Measurements from ENCODE around the gene KRT25. TPM values are rescaled to one million over a fixed set of nuclear protein-coding genes. Genes with fewer than 3 reads are reported as not detected.

The KRT25 gene
- total and polyA plus RNA-seq, 2 of the 4 experiments (the other 2 are of a cell fraction), result not detected

- Histone ChIP-seq H3K79me1 (ENCODE audit: low read depth in 1 of 2, low read length in 2 of 2) (no peaks in the 10 kb centered on the region), H3K36me3 (ENCODE audit: control insufficient read depth, insufficient read depth, low read length) (no peaks in the 10 kb centered on the region), H3K4me3 (ENCODE audit: insufficient read depth, low read depth, low read length) (no peak overlapping the region), H3K14ac (replicated peaks; ENCODE audit: low read depth, low read length) (no peak overlapping the region), H3K56ac (ENCODE audit: extremely low read depth, insufficient read depth, low read length) (no peak overlapping the region), H2AFZ (replicated peaks; ENCODE audit: low read length, poor library complexity) (no peak overlapping the region), H2BK5ac (ENCODE audit: low read depth, low read length, poor library complexity, severe bottlenecking) (no peak overlapping the region), H3K4ac (ENCODE audit: low read depth, low read length) (no peak overlapping the region), H3K4me2 (ENCODE audit: low read depth, low read length) (no peak overlapping the region), H3K27me3 (ENCODE audit: control insufficient read depth, insufficient read depth, low read length) (peaks cover 7% of the 10 kb centered on the region), H4K91ac (ENCODE audit: insufficient read depth, low read depth, low read length) (no peak overlapping the region), H4K20me1 (ENCODE audit: insufficient read depth, low read length) (no peaks in the 10 kb centered on the region), H3K9ac (ENCODE audit: low read depth, low read length) (no peak overlapping the region), H4K5ac (ENCODE audit: low read depth, low read length) (no peak overlapping the region), H3K9me1 (ENCODE audit: insufficient read depth, low read length) (no peaks in the 10 kb centered on the region), H3K27ac (ENCODE audit: insufficient read depth, low read length) (no peak overlapping the region), H2AK5ac (ENCODE audit: low read depth, low read length) (no peak overlapping the region), H2BK20ac (ENCODE audit: low read depth, low read length) (no peak overlapping the region), H2BK120ac (ENCODE audit: low read depth, low read length) (no peak overlapping the region), H2AK9ac (replicated peaks; ENCODE audit: low read depth, low read length, poor library complexity) (no peak overlapping the region), H3K4me1 (ENCODE audit: control insufficient read depth, insufficient read depth, low read length) (no peaks in the 10 kb centered on the region), H4K8ac (ENCODE audit: low read depth in 2 of 2, low read length in 2 of 2) (no peak overlapping the region), H2BK15ac (ENCODE audit: low read depth, low read length) (no peak overlapping the region), H3K18ac (ENCODE audit: low read depth, low read length) (no peak overlapping the region), H3K9me3 (ENCODE audit: control insufficient read depth, insufficient read depth, low read length) (peaks cover 10% of the 10 kb centered on the region), H3K23ac (ENCODE audit: low read depth, low read length) (no peak overlapping the region)
- ATAC-seq (ENCODE audit: low read depth), result no peak
- DNase-seq, result no peak
- POLR2A ChIA-PET (ENCODE audit: unreplicated experiment), result no interaction called here
- CTCF ChIA-PET, result no interaction called here
- in situ Hi-C loops (cut with MboI; ENCODE audit: low sequenced_read_pairs), result no loop called here
- TF ChIP-seq NFE2L2 (IDR thresholded peaks at IDR 0.05; ENCODE audit: low read depth, low read length), result no peak
- no peak for TF ChIP-seq BHLHE40 (IDR thresholded peaks at IDR 0.05; ENCODE audit: low read depth, low read length)
- no peak for TF ChIP-seq MXI1 (IDR thresholded peaks at IDR 0.05; ENCODE audit: borderline replicate concordance, low read depth, low read length)
- TF ChIP-seq MAFK (IDR thresholded peaks at IDR 0.05; ENCODE audit: low read depth, low read length), result no peak
- WGBS, 2 experiments (ENCODE audit: extremely low coverage in 2 of 2, insufficient read length in 1 of 2), result no CpG with 5 or more reads among the region's 1 CpG
- dilution Hi-C loops (cut with HindIII; ENCODE audit: low sequenced_read_pairs, unreplicated experiment), result no loop called here
- BruUV-seq (replicated peaks), result no TSS peak
- intact Hi-C loops (cut with micrococcal nuclease), result no loop called here
These were observed 8.6 kb upstream of the KRT25 start for GRCh38 chr17:40763752-40764151.
